Gastroesophageal sphincter (tissue), 4 donors: Measurements from ENCODE around the gene MAP3K4. TPM values are rescaled to one million over a fixed set of nuclear protein-coding genes. Genes with fewer than 3 reads are reported as not detected.

Experiments used
- ATAC-seq: fragments of 150-250 bp; one replicate; pipeline ENCODE4 v1.9.1; 2016; ENCODE audit warnings: mild to moderate bottlenecking, moderate library complexity
- H3K27ac ChIP-seq, 4 donors: fragments of 200-600 bp; sonication (generic) in 3 of 4; 1 replicate in 3 of 4; 2 replicates in 1 of 4; pipeline ENCODE4 v1.5.1; 2016 to 2019
- H3K27me3 ChIP-seq: fragments of 200-600 bp; sonication (generic); one replicate; pipeline ENCODE4 v1.5.1; 2019
- H3K36me3 ChIP-seq, 2 donors: fragments of 200-600 bp; sonication (generic); one replicate each; pipeline ENCODE4 v1.5.1; 2019; ENCODE audit warnings: control low read depth in 1 of 2
- H3K4me1 ChIP-seq, 3 donors: fragments of 200-600 bp; sonication (generic); 1 replicate in 2 of 3; 2 replicates in 1 of 3; pipeline ENCODE4 v1.5.1; 2016 to 2019; ENCODE audit warnings: control low read depth in 2 of 3
- H3K4me3 ChIP-seq, 2 donors: fragments of 200-600 bp; sonication (generic); one replicate each; pipeline ENCODE4 v1.5.1; 2019; ENCODE audit warnings: mild to moderate bottlenecking in 1 of 2, moderate library complexity in 1 of 2
- H3K9me3 ChIP-seq, 3 donors: fragments of 200-600 bp; sonication (generic); one replicate each; pipeline ENCODE4 v1.5.1; 2017 to 2019; ENCODE audit warnings: control low read depth in 2 of 3
- CTCF ChIP-seq, 4 experiments: fragments of 200-600 bp in 2 of 4; fragments of 450-650 bp in 2 of 4; sonication (generic) in 1 of 4; IDR thresholded peaks; one replicate each; pipeline ENCODE4 v1.5.1; 2017 to 2019; ENCODE audit warnings: antibody characterized with exemption in 4 of 4, mild to moderate bottlenecking in 2 of 4, moderate library complexity in 2 of 4
- EP300 ChIP-seq: sonication (generic); formaldehyde crosslinking; IDR thresholded peaks from one replicate; pipeline ENCODE4 v1.6.1; 2017; ENCODE audit warnings: antibody characterized with exemption, mild to moderate bottlenecking
- POLR2A ChIP-seq, 2 donors: fragments of 450-650 bp; IDR thresholded peaks; one replicate each; pipeline ENCODE4 v1.6.1; 2017; ENCODE audit warnings: antibody characterized with exemption in 2 of 2, mild to moderate bottlenecking in 2 of 2, moderate library complexity in 1 of 2
- POLR2AphosphoS5 ChIP-seq: sonication (generic); formaldehyde crosslinking; IDR thresholded peaks from one replicate; pipeline ENCODE4 v1.6.1; 2017; ENCODE audit warnings: antibody characterized with exemption
- WGBS, 2 donors: methylation state at CpG; one replicate each; pipeline ENCODE4 v1.1.5; 2018; ENCODE audit warnings: low coverage in 1 of 2; 5-methylcytosine and 5-hydroxymethylcytosine counted together
- total RNA-seq, 4 donors: library from RNA; depleted of rRNA; stranded (reverse); fragments of >200 nt; gene quantifications; one replicate each; pipeline ENCODE4 v1.1.0, GENCODE V29; 2016

MAP3K4 gene
- total RNA-seq, 4 donors from 2014 or later: 23.0 to 29.3 (median 26.8) TPM

DNA sequence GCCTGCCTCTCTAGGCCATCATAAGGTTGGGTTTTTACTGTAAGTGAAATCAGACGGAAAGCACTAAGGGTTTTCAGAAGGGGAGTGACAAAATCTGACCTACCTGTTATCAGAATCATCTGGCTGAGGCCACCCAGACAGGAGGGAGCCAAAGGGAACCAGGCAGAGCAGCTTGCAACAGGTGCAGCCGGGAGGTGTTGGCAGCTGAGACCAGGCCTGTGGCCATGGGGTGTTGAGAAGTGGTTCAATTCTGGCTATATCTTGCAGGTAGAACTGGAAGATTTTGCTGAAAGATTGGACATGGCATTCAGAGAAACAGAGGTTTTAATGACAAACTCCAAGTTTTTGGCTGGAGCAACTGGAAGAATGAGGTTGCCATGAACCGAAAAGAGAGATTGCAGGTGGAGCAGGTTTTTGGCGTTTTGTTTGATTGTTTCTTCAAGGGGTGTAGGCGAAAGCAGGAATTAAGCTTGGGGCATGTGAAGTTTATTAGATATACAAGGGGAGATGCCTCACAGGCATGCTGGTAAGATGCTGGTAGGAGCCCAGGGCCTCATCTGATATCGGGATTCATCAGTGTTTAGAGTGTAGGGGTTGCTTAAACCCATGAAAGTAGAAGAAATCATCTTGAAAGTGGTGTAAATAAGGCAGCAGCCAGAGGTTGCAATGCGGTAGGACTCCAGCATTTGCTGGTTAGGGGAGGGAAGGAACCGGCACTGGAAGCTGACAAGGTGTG lies 35.1 kb upstream of the MAP3K4 start:
- 74% methylated on average over 6 to 8 of the region's 8 CpGs for WGBS, 2 donors
- no peaks in the 10 kb centered on the region for H3K36me3 ChIP-seq
- no peak overlapping the region for H3K4me3 ChIP-seq
- H3K4me1 ChIP-seq: no peaks in the 10 kb centered on the region
- peaks cover 12% of the 10 kb centered on the region for H3K27me3 ChIP-seq
- no peak overlapping the region for H3K27ac ChIP-seq
- no peak for ATAC-seq
- TF ChIP-seq POLR2A (IDR thresholded peaks at IDR 0.05) (no peak), EP300 (no peak), POLR2AphosphoS5 (no peak), CTCF (IDR thresholded peaks at IDR 0.05) (no peak)
- H3K9me3 ChIP-seq: no peaks in the 10 kb centered on the region

- Histone ChIP-seq H3K9me3 (no peaks in the 10 kb centered on the region), H3K27ac (no peak overlapping the region), H3K36me3 (no peaks in the 10 kb centered on the region), H3K4me3 (no peak overlapping the region), H3K27me3 (peaks cover 12% of the 10 kb centered on the region), H3K4me1 (no peaks in the 10 kb centered on the region)
- no peak for TF ChIP-seq POLR2A (IDR thresholded peaks at IDR 0.05)
- TF ChIP-seq POLR2AphosphoS5: no peak
- TF ChIP-seq EP300: no peak
- TF ChIP-seq CTCF (IDR thresholded peaks at IDR 0.05): no peak
- no peak for ATAC-seq
- 77 to 82% methylated on average over 6 to 7 of the region's 7 CpGs for WGBS, 2 donors
These were observed 31.7 kb upstream of the MAP3K4 start for GRCh38 chr6:160959726-160960435.

GRCh38 chr6:160960839-160961238 lies 30.7 kb upstream of the MAP3K4 start:
- TF ChIP-seq POLR2A (IDR thresholded peaks at IDR 0.05): no peak
- TF ChIP-seq POLR2AphosphoS5: no peak
- TF ChIP-seq CTCF (IDR thresholded peaks at IDR 0.05): no peak
- no peak for TF ChIP-seq EP300
- Histone ChIP-seq H3K27ac (no peak overlapping the region), H3K27me3 (peaks cover 10% of the 10 kb centered on the region), H3K4me3 (no peak overlapping the region), H3K9me3 (no peaks in the 10 kb centered on the region), H3K4me1 (no peaks in the 10 kb centered on the region), H3K36me3 (no peaks in the 10 kb centered on the region)
- WGBS, 2 donors: 70 to 100% methylated on average over 1 to 3 of the region's 3 CpGs
- ATAC-seq: no peak

DNA sequence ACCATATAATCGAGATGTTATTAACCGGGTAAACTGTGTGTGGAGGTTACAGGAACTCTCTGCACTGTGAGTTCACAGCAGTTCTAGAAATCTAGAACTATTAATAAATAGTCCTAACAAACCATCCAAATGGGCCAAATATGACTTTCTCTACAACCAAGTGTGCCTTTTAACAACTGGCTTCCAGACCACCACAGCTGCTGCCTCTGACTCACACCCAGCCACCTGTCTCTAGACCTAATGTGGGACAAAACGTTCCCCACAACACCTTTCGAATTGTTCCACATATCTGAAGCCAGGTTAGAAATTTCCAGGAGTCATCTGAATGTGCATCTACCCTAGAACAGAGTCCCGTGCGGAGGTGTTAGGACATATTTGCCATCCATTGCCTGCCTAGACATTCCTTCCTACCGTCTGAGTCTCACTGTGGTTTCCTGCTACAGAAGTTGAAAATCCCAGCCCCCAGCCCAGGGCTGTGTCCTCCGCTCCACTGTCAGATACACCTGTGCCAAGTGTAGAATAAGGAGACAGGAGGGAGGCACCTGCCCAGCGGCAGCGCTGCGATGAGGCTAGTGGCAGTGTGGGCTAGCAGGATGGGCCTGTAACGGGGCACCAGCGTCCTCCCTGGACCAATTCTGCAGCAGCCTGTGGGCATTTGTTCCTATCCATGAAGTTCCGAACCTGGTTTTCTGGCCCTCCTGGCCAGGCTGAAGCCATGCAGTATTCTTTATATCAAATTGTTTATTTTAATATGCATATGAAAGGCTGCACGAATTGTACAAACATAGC lies 28.5 kb upstream of the MAP3K4 start:
- Histone ChIP-seq H3K4me3 (no peak overlapping the region), H3K27ac (no peak overlapping the region), H3K4me1 (peaks cover 0 to 3% (median 0%) of the 10 kb centered on the region in 3 donors), H3K36me3 (no peaks in the 10 kb centered on the region), H3K9me3 (no peaks in the 10 kb centered on the region), H3K27me3 (no peaks in the 10 kb centered on the region)
- WGBS, 2 donors: 88 to 90% methylated on average over 7 to 12 of the region's 15 CpGs
- ATAC-seq: no peak
- TF ChIP-seq CTCF (IDR thresholded peaks at IDR 0.05) (no peak), EP300 (no peak), POLR2AphosphoS5 (no peak), POLR2A (IDR thresholded peaks at IDR 0.05) (no peak)
